Sigmoid colon (tissue), 7 donors: Measurements from ENCODE around the gene CTBP2. TPM values are rescaled to one million over a fixed set of nuclear protein-coding genes. Genes with fewer than 3 reads are reported as not detected.

Experiments
- DNase-seq: peaks from one replicate; pipeline ENCODE4 v3.0.0-alpha.2; 2019
- H3K27ac ChIP-seq, 4 donors: fragments of 200-600 bp; sonication (generic); one replicate each; pipeline ENCODE4 v1.5.1; 2016 to 2019; ENCODE audit warnings: mild to moderate bottlenecking in 1 of 4
- H3K27me3 ChIP-seq, 3 donors: fragments of 200-600 bp; sonication (generic); one replicate each; pipeline ENCODE4 v1.5.1; 2019; ENCODE audit warnings: mild to moderate bottlenecking in 1 of 3
- H3K36me3 ChIP-seq, 4 donors: fragments of 200-600 bp; sonication (generic); one replicate each; pipeline ENCODE4 v1.5.1; 2016 to 2019
- H3K4me1 ChIP-seq, 4 donors: fragments of 200-600 bp; sonication (generic); one replicate each; pipeline ENCODE4 v1.5.1; 2017 to 2019
- H3K4me3 ChIP-seq, 4 donors: fragments of 200-600 bp; sonication (generic); one replicate each; pipeline ENCODE4 v1.5.1; 2017 to 2019; ENCODE audit warnings: mild to moderate bottlenecking in 2 of 4, moderate library complexity in 1 of 4
- H3K9me3 ChIP-seq, 4 donors: fragments of 200-600 bp in 3 of 4; sonication (generic) in 3 of 4; one replicate each; pipeline versions ENCODE4 v1.5.1 to v1.6.1; 2013 to 2019
- EP300 ChIP-seq, 4 donors: sonication (generic); formaldehyde crosslinking; IDR thresholded peaks; one replicate each; pipeline ENCODE4 v1.6.1; 2017; ENCODE audit warnings: antibody characterized with exemption in 4 of 4
- POLR2A ChIP-seq, 2 donors: fragments of 450-650 bp; IDR thresholded peaks; one replicate each; pipeline ENCODE4 v1.6.1; 2016; ENCODE audit warnings: antibody characterized with exemption in 2 of 2, mild to moderate bottlenecking in 2 of 2, moderate library complexity in 2 of 2
- POLR2AphosphoS5 ChIP-seq, 4 donors: sonication (generic); formaldehyde crosslinking; IDR thresholded peaks; one replicate each; pipeline ENCODE4 v1.6.1; 2017; ENCODE audit warnings: antibody characterized with exemption in 4 of 4
- WGBS, 2 donors: extraction: QIAGEN DNeasy Blood & Tissue Kit; methylation state at CpG; one replicate each; pipeline ENCODE4 v1.1.7; 2013; 5-methylcytosine and 5-hydroxymethylcytosine counted together
- intact Hi-C: fragments of 100-400 bp; cut with DNase I; formaldehyde crosslinking; loops from one replicate; pipeline ENCODE4 v1.15.1; 2023
- polyA plus RNA-seq, 3 donors: library from polyadenylated mRNA; stranded (reverse); fragments of 200-250 nt; gene quantifications; one replicate each; pipeline ENCODE4 v1.2.3, GENCODE V29; 2013
- total RNA-seq, 4 donors: library from RNA; depleted of rRNA; stranded (reverse); fragments of >200 nt; gene quantifications; one replicate each; pipeline ENCODE4 v1.1.0, GENCODE V29; 2016
- TF ChIP-seq, protein P1 (sequence below), 4 experiments: fragments of 450-650 bp in 3 of 4; fragments of 200-600 bp in 1 of 4; IDR thresholded peaks; one replicate each; pipeline ENCODE4 v1.5.1; 2016 to 2019; ENCODE audit warnings: antibody characterized with exemption in 4 of 4, mild to moderate bottlenecking in 3 of 4, moderate library complexity in 2 of 4
- donor health status: healthy with polysubstance abuse.
- donor health status: Bipolar disorder and iron deficiency.
- donor health status: healthy.

Gene CTBP2
- total and polyA plus RNA-seq, 7 donors: 31.2 to 62.4 (median 52.0) TPM

DNA sequence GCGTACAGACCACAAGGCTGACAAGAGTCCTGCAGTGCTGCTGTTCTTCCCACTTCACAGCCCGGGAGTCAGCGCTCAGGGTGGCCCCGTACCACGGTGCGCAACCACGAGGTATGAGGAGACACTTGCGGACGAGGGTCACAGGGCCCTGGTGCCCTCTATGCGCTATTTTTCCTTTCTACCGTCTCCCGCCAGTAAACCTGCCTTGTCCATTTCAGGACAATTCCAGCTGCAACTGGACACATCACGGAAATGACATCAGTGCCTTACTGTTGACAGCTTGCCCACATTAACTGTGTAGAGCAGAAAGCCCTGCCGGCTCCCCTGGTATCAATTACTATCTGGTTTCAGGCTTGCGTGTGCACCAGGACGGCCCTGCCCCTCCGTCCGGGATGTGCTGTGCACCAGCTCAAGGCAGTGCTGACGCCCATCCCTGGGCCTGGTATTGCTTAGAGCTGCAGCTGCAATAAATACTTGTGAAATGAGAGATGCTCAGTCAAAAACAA is 153.4 kb downstream of the CTBP2 start:
- peaks cover 0 to 34% (median 21%) of the 10 kb centered on the region in 4 donors for H3K4me1 ChIP-seq
- DNase-seq: peak; percentile 67
- no peak for TF ChIP-seq POLR2A (IDR thresholded peaks at IDR 0.05)
- TF ChIP-seq EP300 (IDR thresholded peaks at IDR 0.05): no peak
- TF ChIP-seq, protein P1, sequence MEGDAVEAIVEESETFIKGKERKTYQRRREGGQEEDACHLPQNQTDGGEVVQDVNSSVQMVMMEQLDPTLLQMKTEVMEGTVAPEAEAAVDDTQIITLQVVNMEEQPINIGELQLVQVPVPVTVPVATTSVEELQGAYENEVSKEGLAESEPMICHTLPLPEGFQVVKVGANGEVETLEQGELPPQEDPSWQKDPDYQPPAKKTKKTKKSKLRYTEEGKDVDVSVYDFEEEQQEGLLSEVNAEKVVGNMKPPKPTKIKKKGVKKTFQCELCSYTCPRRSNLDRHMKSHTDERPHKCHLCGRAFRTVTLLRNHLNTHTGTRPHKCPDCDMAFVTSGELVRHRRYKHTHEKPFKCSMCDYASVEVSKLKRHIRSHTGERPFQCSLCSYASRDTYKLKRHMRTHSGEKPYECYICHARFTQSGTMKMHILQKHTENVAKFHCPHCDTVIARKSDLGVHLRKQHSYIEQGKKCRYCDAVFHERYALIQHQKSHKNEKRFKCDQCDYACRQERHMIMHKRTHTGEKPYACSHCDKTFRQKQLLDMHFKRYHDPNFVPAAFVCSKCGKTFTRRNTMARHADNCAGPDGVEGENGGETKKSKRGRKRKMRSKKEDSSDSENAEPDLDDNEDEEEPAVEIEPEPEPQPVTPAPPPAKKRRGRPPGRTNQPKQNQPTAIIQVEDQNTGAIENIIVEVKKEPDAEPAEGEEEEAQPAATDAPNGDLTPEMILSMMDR (IDR thresholded peaks at IDR 0.05): no peak
- TF ChIP-seq POLR2AphosphoS5 (IDR thresholded peaks at IDR 0.05): no peak
- peaks cover 7 to 26% (median 10%) of the 10 kb centered on the region in 4 donors for H3K36me3 ChIP-seq
- 81 to 84% methylated on average over 19 of the region's 19 CpGs for WGBS, 2 donors
- no peaks in the 10 kb centered on the region for H3K9me3 ChIP-seq
- no peak overlapping the region for H3K4me3 ChIP-seq
- H3K27me3 ChIP-seq: no peaks in the 10 kb centered on the region
- intact Hi-C loops: no loop called here
- H3K27ac ChIP-seq: peak overlapping the region in 1 of 4 donors; percentile 49

DNA sequence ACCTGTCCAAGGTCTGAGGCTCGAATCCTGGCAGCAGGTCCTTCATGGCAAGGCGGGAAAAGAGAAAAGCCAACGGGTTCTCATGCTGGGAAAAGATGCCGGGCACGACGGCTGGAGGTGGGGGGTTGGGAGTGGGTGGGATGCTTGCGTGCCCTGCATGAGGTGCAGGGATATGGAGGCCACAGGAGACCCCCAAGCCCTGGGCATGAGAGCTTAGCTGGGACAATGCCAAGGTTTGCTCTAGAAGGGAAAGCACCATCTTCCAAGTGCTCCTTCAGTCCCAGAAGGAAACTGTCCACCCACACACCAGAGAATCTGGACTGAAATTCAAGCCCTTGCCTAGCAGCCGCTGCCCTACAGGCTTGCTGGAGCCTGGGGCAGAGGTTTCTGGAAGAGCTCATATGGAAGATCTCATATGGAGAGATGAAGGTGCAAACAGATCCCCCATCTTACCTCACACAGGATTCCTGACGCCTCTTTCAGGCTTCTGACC is 154.1 kb downstream of the CTBP2 start:
- Histone ChIP-seq H3K27me3 (no peaks in the 10 kb centered on the region), H3K9me3 (no peaks in the 10 kb centered on the region), H3K4me3 (no peak overlapping the region), H3K27ac (peak overlapping the region in 1 of 4 donors; percentile 49), H3K36me3 (peaks cover 7 to 27% (median 13%) of the 10 kb centered on the region in 4 donors), H3K4me1 (peaks cover 0 to 42% (median 27%) of the 10 kb centered on the region in 4 donors)
- WGBS, 2 donors: 88 to 93% methylated on average over 9 of the region's 9 CpGs
- DNase-seq: peak; percentile 51
- TF ChIP-seq, protein P1 (IDR thresholded peaks at IDR 0.05): no peak
- TF ChIP-seq POLR2A (IDR thresholded peaks at IDR 0.05) (no peak), POLR2AphosphoS5 (IDR thresholded peaks at IDR 0.05) (no peak), EP300 (IDR thresholded peaks at IDR 0.05) (no peak)
- intact Hi-C loops: no loop called here

DNA sequence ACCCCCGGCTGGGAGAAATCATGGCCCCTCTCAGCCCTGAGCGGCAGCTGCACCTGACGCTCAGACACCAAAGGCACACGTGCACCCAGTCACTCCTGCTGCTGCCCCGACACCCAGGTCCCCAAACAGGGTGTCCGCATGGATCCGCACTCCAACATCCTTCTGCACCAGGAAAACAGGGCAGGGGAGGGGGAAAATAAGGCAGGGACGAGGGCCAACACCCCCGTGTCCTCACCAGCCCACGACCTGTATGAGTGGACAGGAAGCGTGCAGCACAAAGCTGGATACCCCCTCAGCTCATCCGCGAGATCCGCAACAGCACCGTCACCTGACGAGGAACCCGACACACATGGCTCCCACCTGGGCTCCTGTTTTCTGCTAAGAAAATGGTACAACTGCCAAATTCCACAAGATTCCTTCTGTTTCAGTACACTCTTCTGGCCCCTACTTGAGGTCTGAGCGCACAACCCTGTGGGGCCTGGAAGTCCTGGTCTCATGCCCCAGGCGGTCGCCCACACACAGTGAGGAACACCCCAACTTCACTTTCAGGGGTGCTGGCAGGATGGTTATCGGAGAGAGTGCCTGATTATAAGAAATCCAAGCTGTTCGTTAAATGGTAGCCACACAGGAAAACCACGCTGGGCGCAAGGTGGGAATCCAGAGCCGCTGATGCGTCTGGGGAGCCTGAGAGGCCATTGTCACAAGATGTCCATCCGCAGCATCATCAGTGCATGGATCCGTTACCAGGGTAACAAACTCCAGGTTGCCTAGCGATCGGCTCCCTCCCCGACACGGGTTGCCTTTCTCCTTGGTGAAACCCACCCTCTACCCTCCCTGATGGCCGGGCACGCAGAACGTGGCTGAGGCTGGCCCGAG is 154.8 kb downstream of the CTBP2 start:
- WGBS, 2 donors: 93 to 94% methylated on average over 36 of the region's 36 CpGs
- Histone ChIP-seq H3K36me3 (peaks cover 7 to 27% (median 14%) of the 10 kb centered on the region in 4 donors), H3K27me3 (no peaks in the 10 kb centered on the region), H3K4me3 (no peak overlapping the region), H3K4me1 (peaks cover 0 to 48% (median 34%) of the 10 kb centered on the region in 4 donors), H3K27ac (no peak overlapping the region), H3K9me3 (no peaks in the 10 kb centered on the region)
- TF ChIP-seq, protein P1 (IDR thresholded peaks at IDR 0.05): no peak
- TF ChIP-seq POLR2A (IDR thresholded peaks at IDR 0.05) (no peak), EP300 (IDR thresholded peaks at IDR 0.05) (no peak), POLR2AphosphoS5 (IDR thresholded peaks at IDR 0.05) (no peak)
- DNase-seq: peak; percentile 56
- intact Hi-C loops: no loop called here

DNA sequence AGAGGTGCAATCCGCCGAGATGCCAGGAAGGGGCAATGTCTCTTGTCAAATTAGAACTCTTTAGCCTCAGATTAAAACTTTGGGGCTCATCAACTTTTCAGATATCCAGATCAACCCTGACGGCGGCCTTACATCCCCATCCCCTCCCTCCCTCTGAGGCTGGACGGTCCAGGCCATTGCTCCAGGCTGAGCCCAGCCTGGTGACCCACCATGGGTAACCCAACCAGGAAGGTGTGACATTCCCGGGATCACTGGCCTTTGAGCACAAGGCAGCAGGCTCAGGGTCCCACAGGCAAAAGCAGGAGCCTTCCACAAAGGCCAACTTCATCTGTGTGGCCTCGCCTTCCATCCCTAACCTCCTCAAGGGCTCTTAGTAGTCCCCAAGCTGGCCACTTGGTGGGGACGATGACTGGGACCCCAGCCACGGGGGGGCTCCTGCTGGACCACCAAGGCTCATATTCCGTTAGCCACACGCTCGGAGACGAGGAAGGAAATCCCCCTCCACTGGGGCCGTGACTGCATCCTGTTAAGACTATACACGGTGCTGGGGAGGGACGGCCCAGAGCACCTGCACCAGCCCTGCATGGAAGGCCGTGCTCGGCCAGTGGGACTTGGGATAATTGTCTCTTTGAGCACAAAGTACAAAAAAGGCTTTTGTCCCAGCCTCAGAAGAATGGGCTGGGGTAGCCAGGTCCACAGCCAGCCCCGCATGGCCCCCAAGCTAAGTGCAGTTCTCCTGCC is 155.6 kb downstream of the CTBP2 start:
- DNase-seq: peak; percentile 61
- Histone ChIP-seq H3K4me3 (no peak overlapping the region), H3K9me3 (no peaks in the 10 kb centered on the region), H3K36me3 (peaks cover 7 to 27% (median 14%) of the 10 kb centered on the region in 4 donors), H3K27ac (no peak overlapping the region), H3K27me3 (no peaks in the 10 kb centered on the region), H3K4me1 (peaks cover 0 to 54% (median 42%) of the 10 kb centered on the region in 4 donors)
- intact Hi-C loops: no loop called here
- TF ChIP-seq POLR2AphosphoS5 (IDR thresholded peaks at IDR 0.05): no peak
- TF ChIP-seq POLR2A (IDR thresholded peaks at IDR 0.05): no peak
- TF ChIP-seq, protein P1 (IDR thresholded peaks at IDR 0.05): no peak
- TF ChIP-seq EP300 (IDR thresholded peaks at IDR 0.05): no peak
- WGBS, 2 donors: 84 to 88% methylated on average over 19 of the region's 19 CpGs
